KMS-11 (cell line): ENCODE results near the gene LINGO3.

Source experiments
- H2AFZ ChIP-seq: fragments of 200-600 bp; sonication (generic); 2 replicates; pipeline ENCODE4 v1.6.1; 2016; ENCODE audit warnings: antibody characterized with exemption, mixed run types, low read depth
- H3K27ac ChIP-seq: fragments of 200-600 bp; sonication (generic); 2 replicates; pipeline ENCODE4 v1.6.1; 2016; ENCODE audit warnings: mild to moderate bottlenecking, mixed run types
- H3K27me3 ChIP-seq: fragments of 200-600 bp; sonication (generic); 2 replicates; pipeline ENCODE4 v1.6.1; 2017; ENCODE audit warnings: mild to moderate bottlenecking, low read depth, mixed run types, moderate library complexity; ENCODE audit not compliant: insufficient read depth
- H3K36me3 ChIP-seq: fragments of 200-600 bp; sonication (generic); 2 replicates; pipeline ENCODE4 v1.6.1; 2017; ENCODE audit warnings: mild to moderate bottlenecking, mixed run types; ENCODE audit not compliant: insufficient read depth
- H3K4me1 ChIP-seq: fragments of 200-600 bp; sonication (generic); 2 replicates; pipeline ENCODE4 v1.6.1; 2016; ENCODE audit warnings: mild to moderate bottlenecking, low read depth, mixed run types; ENCODE audit not compliant: poor library complexity, severe bottlenecking
- H3K4me2 ChIP-seq: fragments of 200-600 bp; sonication (generic); 2 replicates; pipeline ENCODE4 v1.7.0; 2016; ENCODE audit warnings: mild to moderate bottlenecking, mixed run types
- H3K4me3 ChIP-seq: fragments of 200-600 bp; sonication (generic); IDR thresholded peaks from 2 replicates; pipeline ENCODE4 v1.6.1; 2017; ENCODE audit warnings: low read depth, low read length, mixed read lengths; ENCODE audit not compliant: insufficient read depth
- H3K79me2 ChIP-seq: fragments of 200-600 bp; sonication (generic); 2 replicates; pipeline ENCODE4 v1.6.1; 2016; ENCODE audit warnings: low read depth, mixed run types; ENCODE audit not compliant: insufficient read depth
- H3K9ac ChIP-seq: fragments of 200-600 bp; sonication (generic); 2 replicates; pipeline ENCODE4 v1.6.1; 2016; ENCODE audit warnings: mild to moderate bottlenecking, mixed run types
- H4K20me1 ChIP-seq: fragments of 200-600 bp; sonication (generic); 2 replicates; pipeline ENCODE4 v1.6.1; 2016; ENCODE audit warnings: mild to moderate bottlenecking, mixed run types; ENCODE audit not compliant: insufficient read depth
- CTCF ChIP-seq: fragments of 200-600 bp; sonication (generic); conservative IDR thresholded peaks from 2 replicates; pipeline ENCODE4 v1.6.1; 2017; ENCODE audit warnings: low read depth, mild to moderate bottlenecking, antibody characterized with exemption, low read length, moderate library complexity, mixed read lengths

The LINGO3 gene

GRCh38 chr19:2259336-2259735 is 48.6 kb downstream of the LINGO3 start:
- Histone ChIP-seq H3K9ac (no peak overlapping the region), H3K27ac (no peak overlapping the region), H3K4me3 (no peak overlapping the region), H3K4me2 (no peak overlapping the region), H3K36me3 (no peaks in the 10 kb centered on the region), H4K20me1 (no peaks in the 10 kb centered on the region), H3K79me2 (peaks cover 23% of the 10 kb centered on the region; the same call in 1 of the 2 replicates), H2AFZ (no peak overlapping the region), H3K4me1 (peaks cover 25% of the 10 kb centered on the region), H3K27me3 (no peaks in the 10 kb centered on the region)
- no peak for TF ChIP-seq CTCF
